Neural cell (in vitro differentiated cells): ENCODE data around the gene IL3RA.

ENCODE experiments used
- EP300 ChIP-seq: fragments of 450-650 bp; conservative IDR thresholded peaks from 2 replicates; pipeline ENCODE4 v1.6.1; 2014; ENCODE audit warnings: antibody characterized with exemption, mild to moderate bottlenecking, moderate library complexity; ENCODE audit not compliant: poor library complexity, severe bottlenecking
- EZH2 ChIP-seq: fragments of 200-600, 300-800 bp; shearing (Covaris generic), sonication (generic); IDR thresholded peaks from 2 replicates; pipeline ENCODE4 v1.6.1; 2014; ENCODE audit warnings: antibody characterized with exemption, low read length, borderline replicate concordance, mild to moderate bottlenecking; ENCODE audit not compliant: insufficient read depth, poor library complexity, severe bottlenecking
- MXI1 ChIP-seq: fragments of 450-650 bp; conservative IDR thresholded peaks from 2 replicates; pipeline ENCODE4 v1.6.1; 2014; ENCODE audit warnings: antibody characterized with exemption, mild to moderate bottlenecking; ENCODE audit not compliant: poor library complexity, severe bottlenecking
- POLR2AphosphoS5 ChIP-seq: IDR thresholded peaks from 2 replicates; pipeline ENCODE4 v1.6.1; 2012
- RAD21 ChIP-seq: fragments of 450-650 bp; conservative IDR thresholded peaks from 2 replicates; pipeline ENCODE4 v1.6.1; 2014; ENCODE audit warnings: antibody characterized with exemption, mild to moderate bottlenecking, moderate library complexity
- SMC3 ChIP-seq: fragments of 450-650 bp; conservative IDR thresholded peaks from 2 replicates; pipeline ENCODE4 v1.6.1; 2014; ENCODE audit warnings: antibody characterized with exemption, mild to moderate bottlenecking, moderate library complexity; ENCODE audit not compliant: poor library complexity
- TAF1 ChIP-seq: IDR thresholded peaks from 2 replicates; pipeline ENCODE4 v1.6.1; 2012; ENCODE audit warnings: low read depth
- TF ChIP-seq, protein P1 (sequence below): fragments of 450-650 bp; IDR thresholded peaks from 2 replicates; pipeline ENCODE4 v1.5.1; 2014; ENCODE audit warnings: antibody characterized with exemption, mild to moderate bottlenecking, moderate library complexity; ENCODE audit not compliant: poor library complexity, severe bottlenecking
- TF ChIP-seq, protein P2 (sequence below): IDR thresholded peaks from 2 replicates; pipeline ENCODE4 v1.6.1; 2012; ENCODE audit warnings: borderline replicate concordance

- TF ChIP-seq, protein P1, sequence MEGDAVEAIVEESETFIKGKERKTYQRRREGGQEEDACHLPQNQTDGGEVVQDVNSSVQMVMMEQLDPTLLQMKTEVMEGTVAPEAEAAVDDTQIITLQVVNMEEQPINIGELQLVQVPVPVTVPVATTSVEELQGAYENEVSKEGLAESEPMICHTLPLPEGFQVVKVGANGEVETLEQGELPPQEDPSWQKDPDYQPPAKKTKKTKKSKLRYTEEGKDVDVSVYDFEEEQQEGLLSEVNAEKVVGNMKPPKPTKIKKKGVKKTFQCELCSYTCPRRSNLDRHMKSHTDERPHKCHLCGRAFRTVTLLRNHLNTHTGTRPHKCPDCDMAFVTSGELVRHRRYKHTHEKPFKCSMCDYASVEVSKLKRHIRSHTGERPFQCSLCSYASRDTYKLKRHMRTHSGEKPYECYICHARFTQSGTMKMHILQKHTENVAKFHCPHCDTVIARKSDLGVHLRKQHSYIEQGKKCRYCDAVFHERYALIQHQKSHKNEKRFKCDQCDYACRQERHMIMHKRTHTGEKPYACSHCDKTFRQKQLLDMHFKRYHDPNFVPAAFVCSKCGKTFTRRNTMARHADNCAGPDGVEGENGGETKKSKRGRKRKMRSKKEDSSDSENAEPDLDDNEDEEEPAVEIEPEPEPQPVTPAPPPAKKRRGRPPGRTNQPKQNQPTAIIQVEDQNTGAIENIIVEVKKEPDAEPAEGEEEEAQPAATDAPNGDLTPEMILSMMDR, result no peak
- TF ChIP-seq EZH2, result no peak
- no peak for TF ChIP-seq POLR2AphosphoS5
- TF ChIP-seq, protein P2, sequence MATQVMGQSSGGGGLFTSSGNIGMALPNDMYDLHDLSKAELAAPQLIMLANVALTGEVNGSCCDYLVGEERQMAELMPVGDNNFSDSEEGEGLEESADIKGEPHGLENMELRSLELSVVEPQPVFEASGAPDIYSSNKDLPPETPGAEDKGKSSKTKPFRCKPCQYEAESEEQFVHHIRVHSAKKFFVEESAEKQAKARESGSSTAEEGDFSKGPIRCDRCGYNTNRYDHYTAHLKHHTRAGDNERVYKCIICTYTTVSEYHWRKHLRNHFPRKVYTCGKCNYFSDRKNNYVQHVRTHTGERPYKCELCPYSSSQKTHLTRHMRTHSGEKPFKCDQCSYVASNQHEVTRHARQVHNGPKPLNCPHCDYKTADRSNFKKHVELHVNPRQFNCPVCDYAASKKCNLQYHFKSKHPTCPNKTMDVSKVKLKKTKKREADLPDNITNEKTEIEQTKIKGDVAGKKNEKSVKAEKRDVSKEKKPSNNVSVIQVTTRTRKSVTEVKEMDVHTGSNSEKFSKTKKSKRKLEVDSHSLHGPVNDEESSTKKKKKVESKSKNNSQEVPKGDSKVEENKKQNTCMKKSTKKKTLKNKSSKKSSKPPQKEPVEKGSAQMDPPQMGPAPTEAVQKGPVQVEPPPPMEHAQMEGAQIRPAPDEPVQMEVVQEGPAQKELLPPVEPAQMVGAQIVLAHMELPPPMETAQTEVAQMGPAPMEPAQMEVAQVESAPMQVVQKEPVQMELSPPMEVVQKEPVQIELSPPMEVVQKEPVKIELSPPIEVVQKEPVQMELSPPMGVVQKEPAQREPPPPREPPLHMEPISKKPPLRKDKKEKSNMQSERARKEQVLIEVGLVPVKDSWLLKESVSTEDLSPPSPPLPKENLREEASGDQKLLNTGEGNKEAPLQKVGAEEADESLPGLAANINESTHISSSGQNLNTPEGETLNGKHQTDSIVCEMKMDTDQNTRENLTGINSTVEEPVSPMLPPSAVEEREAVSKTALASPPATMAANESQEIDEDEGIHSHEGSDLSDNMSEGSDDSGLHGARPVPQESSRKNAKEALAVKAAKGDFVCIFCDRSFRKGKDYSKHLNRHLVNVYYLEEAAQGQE, result no peak
- TF ChIP-seq EP300, result no peak
- TF ChIP-seq MXI1, result no peak
- no peak for TF ChIP-seq RAD21
- TF ChIP-seq SMC3, result no peak
- TF ChIP-seq TAF1, result no peak
These were observed 5.1 kb downstream of the IL3RA start for GRCh38 chrX:1341545-1342184.
